H1 (cell line): Measurements from ENCODE around the gene NDFIP2.

Experiments
- RAD21 ChIP-seq, 2 experiments: IDR thresholded peaks in 1 of 2; conservative IDR thresholded peaks in 1 of 2; 2 replicates each; pipeline ENCODE4 v1.6.1; 2011; ENCODE audit warnings: low read depth in 2 of 2, low read length in 2 of 2, improper control_type of control experiment in 1 of 2, inconsistent platforms in 1 of 2, mild to moderate bottlenecking in 1 of 2, moderate library complexity in 1 of 2
- SIX5 ChIP-seq: IDR thresholded peaks from 2 replicates; pipeline ENCODE4 v1.6.1; 2011; ENCODE audit warnings: mild to moderate bottlenecking, low read depth, low read length
- TAF1 ChIP-seq: IDR thresholded peaks from 2 replicates; pipeline ENCODE4 v1.6.1; 2011; ENCODE audit warnings: mild to moderate bottlenecking, low read depth, low read length

GRCh38 chr13:79468402-79468801 lies 12.6 kb upstream of the NDFIP2 start:
- TF ChIP-seq RAD21 (IDR thresholded peaks at IDR 0.05 in 1 of 2, conservative IDR thresholded peaks at IDR 0.05 in 1 of 2; ENCODE audit: low read depth in 2 of 2, low read length in 2 of 2) (no peak), SIX5 (no peak), TAF1 (no peak)
